ENCODE data around the gene PABPN1.

PABPN1 gene

GRCh38 chr14:23308721-23309445 lies 12.4 kb upstream of the PABPN1 start:
- no peaks in the 10 kb centered on the region for H3F3A ChIP-seq (ENCODE audit: insufficient read depth, low read length)
- H2AFZ ChIP-seq (ENCODE audit: low read length), result no peak overlapping the region
- H3K36me3 ChIP-seq (ENCODE audit: insufficient read depth, low read length), result no peaks in the 10 kb centered on the region
- no peaks in the 10 kb centered on the region for H3K9me3 ChIP-seq (ENCODE audit: low read length)
- H3K27ac ChIP-seq (ENCODE audit: low read depth, low read length, poor library complexity, severe bottlenecking), result no peak overlapping the region
- H4K20me1 ChIP-seq (ENCODE audit: insufficient read depth, low read length), result no peaks in the 10 kb centered on the region
- H3K4me2 ChIP-seq (ENCODE audit: low read length), result no peak overlapping the region
- H3K4me3 ChIP-seq (ENCODE audit: low read depth, low read length, poor library complexity, severe bottlenecking), result no peak overlapping the region
- no peaks in the 10 kb centered on the region for H3K9me2 ChIP-seq (ENCODE audit: low read depth, low read length)
- H3K9ac ChIP-seq (ENCODE audit: low read length), result no peak overlapping the region
- no peaks in the 10 kb centered on the region for H3K79me2 ChIP-seq (ENCODE audit: insufficient read depth, low read length)
- TF ChIP-seq EZH2 (IDR thresholded peaks at IDR 0.05; ENCODE audit: borderline replicate concordance, low read length), result no peak
- TF ChIP-seq, protein P1, sequence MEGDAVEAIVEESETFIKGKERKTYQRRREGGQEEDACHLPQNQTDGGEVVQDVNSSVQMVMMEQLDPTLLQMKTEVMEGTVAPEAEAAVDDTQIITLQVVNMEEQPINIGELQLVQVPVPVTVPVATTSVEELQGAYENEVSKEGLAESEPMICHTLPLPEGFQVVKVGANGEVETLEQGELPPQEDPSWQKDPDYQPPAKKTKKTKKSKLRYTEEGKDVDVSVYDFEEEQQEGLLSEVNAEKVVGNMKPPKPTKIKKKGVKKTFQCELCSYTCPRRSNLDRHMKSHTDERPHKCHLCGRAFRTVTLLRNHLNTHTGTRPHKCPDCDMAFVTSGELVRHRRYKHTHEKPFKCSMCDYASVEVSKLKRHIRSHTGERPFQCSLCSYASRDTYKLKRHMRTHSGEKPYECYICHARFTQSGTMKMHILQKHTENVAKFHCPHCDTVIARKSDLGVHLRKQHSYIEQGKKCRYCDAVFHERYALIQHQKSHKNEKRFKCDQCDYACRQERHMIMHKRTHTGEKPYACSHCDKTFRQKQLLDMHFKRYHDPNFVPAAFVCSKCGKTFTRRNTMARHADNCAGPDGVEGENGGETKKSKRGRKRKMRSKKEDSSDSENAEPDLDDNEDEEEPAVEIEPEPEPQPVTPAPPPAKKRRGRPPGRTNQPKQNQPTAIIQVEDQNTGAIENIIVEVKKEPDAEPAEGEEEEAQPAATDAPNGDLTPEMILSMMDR (IDR thresholded peaks at IDR 0.05; ENCODE audit: low read length), result no peak
- H3K4me1 ChIP-seq (ENCODE audit: insufficient read depth, low read length, severe bottlenecking), result peaks cover 5% of the 10 kb centered on the region
- H3K27me3 ChIP-seq (ENCODE audit: insufficient read depth, low read length), result no peaks in the 10 kb centered on the region; the same call in 1 of the 2 replicates

DNA sequence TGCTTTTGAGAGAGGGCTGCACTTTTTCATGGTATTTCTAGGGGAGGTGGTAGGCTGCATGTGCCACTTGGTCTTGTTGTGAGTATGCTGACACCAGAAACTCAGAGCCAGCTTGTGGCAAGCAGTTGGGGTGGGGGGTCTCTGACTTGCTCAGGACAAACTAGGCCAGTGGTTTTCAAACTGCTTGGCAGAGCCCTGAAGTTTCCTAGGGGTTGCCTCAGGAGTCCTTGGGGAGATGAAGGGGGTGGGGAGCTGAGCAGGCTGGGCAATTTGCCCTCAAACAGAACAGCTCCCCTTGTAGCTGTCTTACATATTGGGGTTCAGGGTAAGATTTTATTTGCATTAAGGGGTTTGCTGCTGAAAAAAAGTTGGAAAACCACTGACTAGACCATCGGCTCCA lies 10.7 kb upstream of the PABPN1 start:
- Histone ChIP-seq H3K79me2 (ENCODE audit: insufficient read depth, low read length) (no peaks in the 10 kb centered on the region), H2AFZ (ENCODE audit: low read length) (no peak overlapping the region), H3K9ac (ENCODE audit: low read length) (no peak overlapping the region), H3F3A (ENCODE audit: insufficient read depth, low read length) (no peaks in the 10 kb centered on the region), H3K9me3 (ENCODE audit: low read length) (no peaks in the 10 kb centered on the region), H3K4me2 (ENCODE audit: low read length) (no peak overlapping the region), H3K9me2 (ENCODE audit: low read depth, low read length) (no peaks in the 10 kb centered on the region), H3K36me3 (ENCODE audit: insufficient read depth, low read length) (no peaks in the 10 kb centered on the region), H3K4me1 (ENCODE audit: insufficient read depth, low read length, severe bottlenecking) (peaks cover 5% of the 10 kb centered on the region), H4K20me1 (ENCODE audit: insufficient read depth, low read length) (no peaks in the 10 kb centered on the region), H3K27ac (ENCODE audit: low read depth, low read length, poor library complexity, severe bottlenecking) (no peak overlapping the region), H3K27me3 (ENCODE audit: insufficient read depth, low read length) (no peaks in the 10 kb centered on the region; the same call in 1 of the 2 replicates), H3K4me3 (ENCODE audit: low read depth, low read length, poor library complexity, severe bottlenecking) (no peak overlapping the region)
- no peak for TF ChIP-seq EZH2 (IDR thresholded peaks at IDR 0.05; ENCODE audit: borderline replicate concordance, low read length)
- TF ChIP-seq, protein P1 (IDR thresholded peaks at IDR 0.05; ENCODE audit: low read length), result no peak

- H3K4me2 ChIP-seq (ENCODE audit: low read length), result no peak overlapping the region
- H3K9me3 ChIP-seq (ENCODE audit: low read length), result no peaks in the 10 kb centered on the region
- no peaks in the 10 kb centered on the region for H3K36me3 ChIP-seq (ENCODE audit: insufficient read depth, low read length)
- H3F3A ChIP-seq (ENCODE audit: insufficient read depth, low read length), result no peaks in the 10 kb centered on the region
- H3K4me3 ChIP-seq (ENCODE audit: low read depth, low read length, poor library complexity, severe bottlenecking), result no peak overlapping the region
- peaks cover 10% of the 10 kb centered on the region for H3K4me1 ChIP-seq (ENCODE audit: insufficient read depth, low read length, severe bottlenecking)
- H3K9me2 ChIP-seq (ENCODE audit: low read depth, low read length), result no peaks in the 10 kb centered on the region
- no peaks in the 10 kb centered on the region for H3K79me2 ChIP-seq (ENCODE audit: insufficient read depth, low read length)
- H2AFZ ChIP-seq (ENCODE audit: low read length), result no peak overlapping the region
- no peaks in the 10 kb centered on the region for H3K27me3 ChIP-seq (ENCODE audit: insufficient read depth, low read length)
- no peak overlapping the region for H3K27ac ChIP-seq (ENCODE audit: low read depth, low read length, poor library complexity, severe bottlenecking)
- H4K20me1 ChIP-seq (ENCODE audit: insufficient read depth, low read length), result no peaks in the 10 kb centered on the region
- no peak overlapping the region for H3K9ac ChIP-seq (ENCODE audit: low read length)
- TF ChIP-seq, protein P1 (IDR thresholded peaks at IDR 0.05; ENCODE audit: low read length), result no peak
- no peak for TF ChIP-seq EZH2 (IDR thresholded peaks at IDR 0.05; ENCODE audit: borderline replicate concordance, low read length)
Observed at GRCh38 chr14:23316300-23316699, 5.0 kb upstream of the PABPN1 start.

All from OCI-LY1 (cell line).